Heart left ventricle (tissue), 16 donors: ENCODE data around the gene ANXA2. TPM values are rescaled to one million over a fixed set of nuclear protein-coding genes. Genes with fewer than 3 reads are reported as not detected.

Source experiments
- ATAC-seq, 4 donors: fragments of 200-7000 bp; cut with Tn5 transposase; one replicate each; pipeline ENCODE4 v1.9.1; 2020 to 2022; ENCODE audit warnings: moderate library complexity in 4 of 4, mild to moderate bottlenecking in 3 of 4, moderate number of reproducible peaks in 1 of 4
- DNase-seq, 5 donors: peaks; one replicate each; pipeline ENCODE4 v3.0.0-alpha.2; 2020
- H3K27ac ChIP-seq, 12 donors: fragments of 200-600 bp; sonication (generic) in 4 of 12; one replicate each; pipeline versions ENCODE4 v1.5.0 to v1.8.0; 2016 to 2022; ENCODE audit warnings: mild to moderate bottlenecking in 2 of 12
- H3K27me3 ChIP-seq, 9 donors: fragments of 200-600 bp; sonication (generic) in 2 of 9; one replicate each; pipeline versions ENCODE4 v1.5.1 to v1.8.0; 2016 to 2022; ENCODE audit warnings: mild to moderate bottlenecking in 3 of 9
- H3K36me3 ChIP-seq, 9 donors: fragments of 200-600 bp; sonication (generic) in 2 of 9; one replicate each; pipeline versions ENCODE4 v1.5.0 to v1.8.0; 2018 to 2022; ENCODE audit warnings: mild to moderate bottlenecking in 2 of 9
- H3K4me1 ChIP-seq, 12 donors: fragments of 200-600 bp; sonication (generic) in 4 of 12; one replicate each; pipeline versions ENCODE4 v1.5.0 to v1.8.0; 2016 to 2022; ENCODE audit warnings: mild to moderate bottlenecking in 3 of 12
- H3K4me3 ChIP-seq, 12 donors: fragments of 200-600 bp; sonication (generic) in 4 of 12; one replicate each; pipeline versions ENCODE4 v1.5.0 to v1.8.0; 2017 to 2022; ENCODE audit warnings: mild to moderate bottlenecking in 9 of 12, moderate library complexity in 4 of 12
- H3K9me3 ChIP-seq, 12 donors: fragments of 200-600 bp; sonication (generic) in 4 of 12; one replicate each; pipeline versions ENCODE4 v1.5.0 to v1.8.0; 2016 to 2022; ENCODE audit warnings: mild to moderate bottlenecking in 1 of 12
- CTCF ChIP-seq, 12 donors: fragments of 200-600 bp; sonication (generic) in 4 of 12; IDR thresholded peaks; one replicate each; pipeline versions ENCODE4 v1.5.0 to v1.8.0; 2018 to 2022; ENCODE audit warnings: antibody characterized with exemption in 12 of 12, mild to moderate bottlenecking in 5 of 12
- POLR2A ChIP-seq, 2 donors: fragments of 450-650 bp; IDR thresholded peaks; one replicate each; pipeline ENCODE4 v1.6.1; 2017; ENCODE audit warnings: antibody characterized with exemption in 2 of 2, mild to moderate bottlenecking in 2 of 2, moderate library complexity in 2 of 2
- WGBS, 4 donors: extraction: QIAGEN DNeasy Blood & Tissue Kit in 2 of 4; methylation state at CpG; one replicate each; pipeline versions ENCODE4 v1.1.5 to v1.1.7; 2013 to 2018; 5-methylcytosine and 5-hydroxymethylcytosine counted together
- intact Hi-C, 10 donors: fragments of 100-400 bp; cut with DNase I; formaldehyde crosslinking; loops; one replicate each; pipeline versions ENCODE4 v1.11.1 to v1.14.2; 2022
- polyA plus RNA-seq, 2 donors: library from polyadenylated mRNA; stranded (reverse); fragments of 200-250 nt; gene quantifications; one replicate each; pipeline ENCODE4 v1.2.3, GENCODE V29; 2013
- total RNA-seq, 9 donors: library from RNA; depleted of rRNA in 2 of 9; stranded (reverse); fragments of >200 nt in 2 of 9; fragmentation: NEBNext Ultra II Directional in 3 of 9; extraction: Animal tissue kit (Norgen Biotek cat#: 25700) in 3 of 9; gene quantifications; one replicate each; pipeline versions ENCODE4 v1.1.0 to v1.2.4, GENCODE V29; 2016 to 2023
- donor health status: ischemic (EF 13 %, LVEDD 7.1; RV severe dilation, severe dysfunction).
- donor health status: healthy with polysubstance abuse.
- donor health status: DM: no; HTN: yes; CAD: no.
- donor health status: DM: no; HTN: no; CAD: no.
- donor health status: ischemic (EF 25% LVEDD 6.9; RV normal size, moderate dysfunction).
- donor health status: ischemic (EF 25% LVEDD 5.7; RV mildly dilated, moderate dysfunction).
- donor health status: healthy.
- donor health status: DM: yes; HTN: yes; CAD: no.
- donor health status: ischemic (EF 35%, LVEDD 5.7; RV mildly dilated, moderate dysfunction).
- donor health status: nonischemic (EF 11% LVEDD 7.7; RV severe dilation, severe dysfunction).
- donor health status: DM: yes; HTN: yes; CAD: no.
- donor health status: PGD.
- donor health status: ischemic (EF 29% LVEDD 5.4; RV normal size, mild dysfunction).
- donor health status: nonischemic (EF 23%, LVEDD 6.1; RV moderate dilation, normal function).

Gene ANXA2
- total and polyA plus RNA-seq, 11 donors, result 106 to 547 (median 207) TPM

- no peak for ATAC-seq
- H3K4me3 ChIP-seq, result no peak overlapping the region
- DNase-seq, result no peak
- no peak for TF ChIP-seq CTCF (IDR thresholded peaks at IDR 0.05)
- TF ChIP-seq POLR2A (IDR thresholded peaks at IDR 0.05), result no peak
- intact Hi-C loops, result loop anchor here in 7 of 10 donors (2.0 to 5.0 kb wide), 4 partner anchors 38 to 79 kb away; partner anchors contain the start of gene ICE2 (in 1 of the 7)
- no peaks in the 10 kb centered on the region for H3K9me3 ChIP-seq
- no peaks in the 10 kb centered on the region for H3K27me3 ChIP-seq
- H3K36me3 ChIP-seq, result peaks cover 0 to 12% (median 6%) of the 10 kb centered on the region in 9 donors
- peak overlapping the region in 7 of 12 donors; percentile 13 to 64 (median 57) for H3K27ac ChIP-seq
- peaks cover 0 to 27% (median 15%) of the 10 kb centered on the region in 12 donors for H3K4me1 ChIP-seq
- 53 to 74% (median 62%) methylated on average over 1 of the region's 1 CpG for WGBS, 4 donors
Observed at GRCh38 chr15:60399931-60400330, 2.1 kb upstream of the ANXA2 start.

- ATAC-seq (no peak), DNase-seq (no peak)
- WGBS, 4 donors, result 57 to 67% (median 62%) methylated on average over 21 of the region's 21 CpGs
- Histone ChIP-seq H3K4me1 (peaks cover under 1 to 33% (median 20%) of the 10 kb centered on the region in 12 donors), H3K27ac (peak overlapping the region in 11 of 12 donors; percentile 1 to 95 (median 48)), H3K4me3 (peak overlapping the region in 4 of 12 donors; percentile 5 to 79 (median 12)), H3K36me3 (peaks cover 0 to 17% (median 6%) of the 10 kb centered on the region in 9 donors), H3K9me3 (no peaks in the 10 kb centered on the region), H3K27me3 (no peaks in the 10 kb centered on the region)
- TF ChIP-seq POLR2A (IDR thresholded peaks at IDR 0.05) (no peak), CTCF (IDR thresholded peaks at IDR 0.05) (no peak)
- intact Hi-C loops, result loop anchor here in 6 of 10 donors (2.0 to 5.0 kb wide), 3 partner anchors 37 to 79 kb away; partner anchors contain the start of gene ICE2 (in 1 of the 6)
Observed at GRCh38 chr15:60399246-60399915, 1.6 kb upstream of the ANXA2 start.

GRCh38 chr15:60396958-60397771 lies 621 bp downstream of the ANXA2 start:
- H3K9me3 ChIP-seq, result no peaks in the 10 kb centered on the region
- intact Hi-C loops, result loop anchor here in 6 of 10 donors (5.0 kb wide), 2 partner anchors 35 to 45 kb away; no protein-coding TSS in a partner anchor
- peak overlapping the region; percentile 66 to 90 (median 75) for H3K4me3 ChIP-seq
- ATAC-seq (peak; percentile 13 to 67 (median 66)), DNase-seq (peak; percentile 71 to 83 (median 80))
- no peaks in the 10 kb centered on the region for H3K27me3 ChIP-seq
- peaks cover 8 to 52% (median 41%) of the 10 kb centered on the region in 12 donors for H3K4me1 ChIP-seq
- WGBS, 4 donors, result 1 to 5% (median 3%) methylated on average over 21 to 37 of the region's 37 CpGs
- TF ChIP-seq POLR2A (IDR thresholded peaks at IDR 0.05) (peak in 1 of 2 donors; percentile 27), CTCF (IDR thresholded peaks at IDR 0.05) (no peak)
- peak overlapping the region; percentile 73 to 99 (median 94) for H3K27ac ChIP-seq
- peaks cover 0 to 30% (median 6%) of the 10 kb centered on the region in 9 donors for H3K36me3 ChIP-seq
